Measurements from ENCODE around the gene C2orf15.
A peak's percentile ranks its signal among the peaks of the same experiment; 100 is the strongest.
"Not testable (repeated sequence)": the region's sequence is repeated elsewhere in the genome, so short reads cannot be mapped to it uniquely, and the experiment has no call there.

Gene C2orf15

GRCh38 chr2:99141110-99142108 lies at the start of gene C2orf15:
C2orf15 (plus strand) TSS chr2:99141707; CDS start chr2:99150559, 8,852 bp downstream.
- DNase-seq (ENCODE audit: low read depth in 1 of 2, low spot score in 1 of 2) = peak; percentile 92 to 93

- DNase-seq (ENCODE audit: low read depth in 1 of 2, low spot score in 1 of 2) = no peak
These were observed 44.8 kb upstream of the C2orf15 start for GRCh38 chr2:99096728-99097127.

GRCh38 chr2:99101697-99102096 lies 39.8 kb upstream of the C2orf15 start:
- DNase-seq (ENCODE audit: low read depth in 1 of 2, low spot score in 1 of 2) = no peak

GRCh38 chr2:99104006-99104405 lies 37.5 kb upstream of the C2orf15 start:
- DNase-seq (ENCODE audit: low read depth in 1 of 2, low spot score in 1 of 2) = no peak

- DNase-seq (ENCODE audit: low read depth in 1 of 2, low spot score in 1 of 2) = no peak
These were observed 34.6 kb upstream of the C2orf15 start for GRCh38 chr2:99106913-99107312.

- DNase-seq (ENCODE audit: low read depth in 1 of 2, low spot score in 1 of 2) = no peak
These were observed 30.3 kb upstream of the C2orf15 start for GRCh38 chr2:99111236-99111635.

GRCh38 chr2:99111945-99112344 lies 29.6 kb upstream of the C2orf15 start:
- DNase-seq (ENCODE audit: low read depth in 1 of 2, low spot score in 1 of 2) = no peak

GRCh38 chr2:99112617-99113016 lies 28.9 kb upstream of the C2orf15 start:
- DNase-seq (ENCODE audit: low read depth in 1 of 2, low spot score in 1 of 2) = no peak

- no peak for DNase-seq (ENCODE audit: low read depth in 1 of 2, low spot score in 1 of 2)
These were observed 13.5 kb upstream of the C2orf15 start for GRCh38 chr2:99127981-99128380.

- DNase-seq (ENCODE audit: low read depth in 1 of 2, low spot score in 1 of 2) = not testable (repeated sequence)
These were observed 6.4 kb upstream of the C2orf15 start for GRCh38 chr2:99135044-99135556.

- no peak for DNase-seq (ENCODE audit: low read depth in 1 of 2, low spot score in 1 of 2)
These were observed 2.5 kb upstream of the C2orf15 start for GRCh38 chr2:99139003-99139402.

GRCh38 chr2:99140056-99140859 lies 1.2 kb upstream of the C2orf15 start:
- DNase-seq (ENCODE audit: low read depth in 1 of 2, low spot score in 1 of 2) = no peak

- no peak for DNase-seq (ENCODE audit: low read depth in 1 of 2, low spot score in 1 of 2)
These were observed 722 bp upstream of the C2orf15 start for GRCh38 chr2:99140860-99141109.

GRCh38 chr2:99150706-99151105 lies 9.2 kb downstream of the C2orf15 start:
- DNase-seq (ENCODE audit: low read depth in 1 of 2, low spot score in 1 of 2) = no peak

- DNase-seq (ENCODE audit: low read depth in 1 of 2, low spot score in 1 of 2) = no peak
These were observed 10.8 kb downstream of the C2orf15 start for GRCh38 chr2:99152199-99152895.

- no peak for DNase-seq (ENCODE audit: low read depth in 1 of 2, low spot score in 1 of 2)
These were observed 12.6 kb downstream of the C2orf15 start for GRCh38 chr2:99153921-99154604.

GRCh38 chr2:99154643-99155536 lies 13.4 kb downstream of the C2orf15 start, which contains the start of the genes LIPT1 and TSGA10:
LIPT1 (plus strand) TSS chr2:99154967; CDS start chr2:99161958, 6,991 bp downstream.
TSGA10 (minus strand) TSS chr2:99154942; CDS start chr2:99109439, 45,503 bp downstream.
- DNase-seq (ENCODE audit: low read depth in 1 of 2, low spot score in 1 of 2) = peak; percentile 76 to 90

GRCh38 chr2:99156891-99157290 lies 15.4 kb downstream of the C2orf15 start:
- DNase-seq (ENCODE audit: low read depth in 1 of 2, low spot score in 1 of 2) = no peak

- no peak for DNase-seq (ENCODE audit: low read depth in 1 of 2, low spot score in 1 of 2)
These were observed 17.1 kb downstream of the C2orf15 start for GRCh38 chr2:99158599-99158998.
